KMS-11 (cell line): ENCODE results near the gene SMAD3.
A peak's percentile ranks its signal among the peaks of the same experiment; 100 is the strongest.

ENCODE experiments used
- H2AFZ ChIP-seq: fragments of 200-600 bp; sonication (generic); 2 replicates; pipeline ENCODE4 v1.6.1; 2016; ENCODE audit warnings: antibody characterized with exemption, mixed run types, low read depth
- H3K27ac ChIP-seq: fragments of 200-600 bp; sonication (generic); 2 replicates; pipeline ENCODE4 v1.6.1; 2016; ENCODE audit warnings: mild to moderate bottlenecking, mixed run types
- H3K27me3 ChIP-seq: fragments of 200-600 bp; sonication (generic); 2 replicates; pipeline ENCODE4 v1.6.1; 2017; ENCODE audit warnings: mild to moderate bottlenecking, low read depth, mixed run types, moderate library complexity; ENCODE audit not compliant: insufficient read depth
- H3K36me3 ChIP-seq: fragments of 200-600 bp; sonication (generic); 2 replicates; pipeline ENCODE4 v1.6.1; 2017; ENCODE audit warnings: mild to moderate bottlenecking, mixed run types; ENCODE audit not compliant: insufficient read depth
- H3K4me1 ChIP-seq: fragments of 200-600 bp; sonication (generic); 2 replicates; pipeline ENCODE4 v1.6.1; 2016; ENCODE audit warnings: mild to moderate bottlenecking, low read depth, mixed run types; ENCODE audit not compliant: poor library complexity, severe bottlenecking
- H3K4me2 ChIP-seq: fragments of 200-600 bp; sonication (generic); 2 replicates; pipeline ENCODE4 v1.7.0; 2016; ENCODE audit warnings: mild to moderate bottlenecking, mixed run types
- H3K4me3 ChIP-seq: fragments of 200-600 bp; sonication (generic); IDR thresholded peaks from 2 replicates; pipeline ENCODE4 v1.6.1; 2017; ENCODE audit warnings: low read depth, low read length, mixed read lengths; ENCODE audit not compliant: insufficient read depth
- H3K79me2 ChIP-seq: fragments of 200-600 bp; sonication (generic); 2 replicates; pipeline ENCODE4 v1.6.1; 2016; ENCODE audit warnings: low read depth, mixed run types; ENCODE audit not compliant: insufficient read depth
- H3K9ac ChIP-seq: fragments of 200-600 bp; sonication (generic); 2 replicates; pipeline ENCODE4 v1.6.1; 2016; ENCODE audit warnings: mild to moderate bottlenecking, mixed run types
- H4K20me1 ChIP-seq: fragments of 200-600 bp; sonication (generic); 2 replicates; pipeline ENCODE4 v1.6.1; 2016; ENCODE audit warnings: mild to moderate bottlenecking, mixed run types; ENCODE audit not compliant: insufficient read depth
- CTCF ChIP-seq: fragments of 200-600 bp; sonication (generic); conservative IDR thresholded peaks from 2 replicates; pipeline ENCODE4 v1.6.1; 2017; ENCODE audit warnings: low read depth, mild to moderate bottlenecking, antibody characterized with exemption, low read length, moderate library complexity, mixed read lengths

The SMAD3 gene

DNA sequence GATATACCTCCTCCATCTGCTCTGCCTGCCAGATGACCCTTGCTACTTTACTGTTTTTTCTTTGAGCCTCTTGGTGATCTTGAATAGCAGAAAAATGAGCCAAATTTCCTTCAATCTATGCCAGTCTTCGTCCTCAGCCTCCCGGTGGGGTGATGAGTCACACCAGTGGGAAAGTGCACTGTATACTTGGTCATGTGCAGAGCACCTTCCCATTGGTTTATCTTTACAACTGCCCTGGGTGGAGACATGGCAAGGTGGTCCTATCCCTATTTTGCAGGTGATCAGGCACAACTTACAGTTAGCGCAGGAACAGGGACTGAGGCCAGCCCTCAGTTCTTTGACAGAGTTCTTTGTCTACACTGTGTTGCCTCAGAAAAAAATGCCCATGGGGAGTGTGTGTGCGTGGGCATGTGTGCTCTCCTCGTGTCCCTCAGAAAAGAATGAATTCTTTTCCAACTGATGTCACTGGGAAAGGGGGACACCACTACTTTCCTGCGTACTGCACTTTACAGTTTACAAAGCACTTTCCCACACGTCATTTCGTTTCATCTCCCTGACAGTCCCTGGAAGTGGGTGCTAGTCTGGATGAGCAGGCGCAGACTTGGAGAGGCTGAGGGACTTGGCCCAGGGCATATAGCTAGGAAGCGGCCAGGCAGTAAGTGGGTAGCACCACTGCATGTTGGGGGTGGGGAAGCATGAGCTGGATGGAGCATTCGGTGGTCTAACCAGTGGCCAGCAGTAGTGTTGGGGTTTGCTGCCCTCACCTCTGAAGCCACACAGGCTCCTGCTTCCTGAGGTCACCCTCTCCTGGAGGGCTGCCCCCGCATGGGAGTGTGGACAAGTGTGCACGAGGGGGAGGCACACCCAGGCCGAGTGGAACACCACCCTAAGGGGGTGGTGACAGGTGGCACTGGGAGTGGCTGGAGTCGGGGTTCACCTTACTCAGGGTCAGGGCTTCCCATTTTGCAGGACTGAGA, 24.1 kb downstream of the SMAD3 start:
- Histone ChIP-seq H3K4me2 (no peak overlapping the region), H3K9ac (no peak overlapping the region), H3K79me2 (no peaks in the 10 kb centered on the region), H4K20me1 (no peaks in the 10 kb centered on the region), H3K27me3 (no peaks in the 10 kb centered on the region), H3K4me3 (no peak overlapping the region), H3K36me3 (no peaks in the 10 kb centered on the region), H3K4me1 (peaks cover 60% of the 10 kb centered on the region), H3K27ac (no peak overlapping the region), H2AFZ (no peak overlapping the region)
- TF ChIP-seq CTCF = no peak

- no peak for TF ChIP-seq CTCF
- no peak overlapping the region for H3K4me3 ChIP-seq
- H3K79me2 ChIP-seq = no peaks in the 10 kb centered on the region
- H4K20me1 ChIP-seq = no peaks in the 10 kb centered on the region
- peaks cover 50% of the 10 kb centered on the region for H3K4me1 ChIP-seq
- no peak overlapping the region for H2AFZ ChIP-seq
- no peaks in the 10 kb centered on the region for H3K36me3 ChIP-seq
- no peaks in the 10 kb centered on the region for H3K27me3 ChIP-seq
- no peak overlapping the region for H3K4me2 ChIP-seq
- H3K9ac ChIP-seq = no peak overlapping the region
- H3K27ac ChIP-seq = no peak overlapping the region
These were observed 25.1 kb downstream of the SMAD3 start for GRCh38 chr15:67090297-67091070.

- no peak overlapping the region for H3K9ac ChIP-seq
- no peaks in the 10 kb centered on the region for H3K79me2 ChIP-seq
These were observed 25.9 kb downstream of the SMAD3 start for GRCh38 chr15:67091071-67091979.

More at GRCh38 chr15:67091071-67091979, 25.9 kb downstream of the SMAD3 start:
- TF ChIP-seq CTCF = no peak
- peak overlapping the region; percentile 19; the same call in 1 of the 2 replicates for H3K27ac ChIP-seq
- H4K20me1 ChIP-seq = no peaks in the 10 kb centered on the region
- H2AFZ ChIP-seq = no peak overlapping the region
- no peak overlapping the region for H3K4me3 ChIP-seq
- no peaks in the 10 kb centered on the region for H3K27me3 ChIP-seq
- no peaks in the 10 kb centered on the region for H3K36me3 ChIP-seq
- peak overlapping the region; percentile 10; the same call in 1 of the 2 replicates for H3K4me2 ChIP-seq
- peaks cover 46% of the 10 kb centered on the region for H3K4me1 ChIP-seq
